Fibroblast of villous mesenchyme (primary cell): Measurements from ENCODE around the gene ADSS1. TPM values are rescaled to one million over a fixed set of nuclear protein-coding genes. Genes with fewer than 3 reads are reported as not detected.

Source experiments
- DNase-seq: peaks from one replicate; pipeline ENCODE4 v3.0.0-alpha.2; 2010; ENCODE audit warnings: low read depth
- H3K4me3 ChIP-seq: 2 replicates; pipeline ENCODE4 v1.5.1; 2011; ENCODE audit warnings: low read depth, mild to moderate bottlenecking, low read length
- total RNA-seq: library from RNA; depleted of rRNA; stranded (reverse); fragments of >200 nt; gene quantifications from 2 replicates; pipeline ENCODE4 v1.2.3, GENCODE V29; 2012
- TF ChIP-seq, protein P1 (sequence below): IDR thresholded peaks from 2 replicates; pipeline ENCODE4 v1.5.1; 2012; ENCODE audit warnings: low read depth, mild to moderate bottlenecking, low read length; ENCODE audit not compliant: insufficient read depth

Gene ADSS1
- total RNA-seq, 1 donor: 4.3 TPM

- no peak for DNase-seq
- TF ChIP-seq, protein P1, sequence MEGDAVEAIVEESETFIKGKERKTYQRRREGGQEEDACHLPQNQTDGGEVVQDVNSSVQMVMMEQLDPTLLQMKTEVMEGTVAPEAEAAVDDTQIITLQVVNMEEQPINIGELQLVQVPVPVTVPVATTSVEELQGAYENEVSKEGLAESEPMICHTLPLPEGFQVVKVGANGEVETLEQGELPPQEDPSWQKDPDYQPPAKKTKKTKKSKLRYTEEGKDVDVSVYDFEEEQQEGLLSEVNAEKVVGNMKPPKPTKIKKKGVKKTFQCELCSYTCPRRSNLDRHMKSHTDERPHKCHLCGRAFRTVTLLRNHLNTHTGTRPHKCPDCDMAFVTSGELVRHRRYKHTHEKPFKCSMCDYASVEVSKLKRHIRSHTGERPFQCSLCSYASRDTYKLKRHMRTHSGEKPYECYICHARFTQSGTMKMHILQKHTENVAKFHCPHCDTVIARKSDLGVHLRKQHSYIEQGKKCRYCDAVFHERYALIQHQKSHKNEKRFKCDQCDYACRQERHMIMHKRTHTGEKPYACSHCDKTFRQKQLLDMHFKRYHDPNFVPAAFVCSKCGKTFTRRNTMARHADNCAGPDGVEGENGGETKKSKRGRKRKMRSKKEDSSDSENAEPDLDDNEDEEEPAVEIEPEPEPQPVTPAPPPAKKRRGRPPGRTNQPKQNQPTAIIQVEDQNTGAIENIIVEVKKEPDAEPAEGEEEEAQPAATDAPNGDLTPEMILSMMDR: no peak
- no peak overlapping the region for H3K4me3 ChIP-seq
These were observed 13.8 kb upstream of the ADSS1 start for GRCh38 chr14:104710071-104710735.

DNA sequence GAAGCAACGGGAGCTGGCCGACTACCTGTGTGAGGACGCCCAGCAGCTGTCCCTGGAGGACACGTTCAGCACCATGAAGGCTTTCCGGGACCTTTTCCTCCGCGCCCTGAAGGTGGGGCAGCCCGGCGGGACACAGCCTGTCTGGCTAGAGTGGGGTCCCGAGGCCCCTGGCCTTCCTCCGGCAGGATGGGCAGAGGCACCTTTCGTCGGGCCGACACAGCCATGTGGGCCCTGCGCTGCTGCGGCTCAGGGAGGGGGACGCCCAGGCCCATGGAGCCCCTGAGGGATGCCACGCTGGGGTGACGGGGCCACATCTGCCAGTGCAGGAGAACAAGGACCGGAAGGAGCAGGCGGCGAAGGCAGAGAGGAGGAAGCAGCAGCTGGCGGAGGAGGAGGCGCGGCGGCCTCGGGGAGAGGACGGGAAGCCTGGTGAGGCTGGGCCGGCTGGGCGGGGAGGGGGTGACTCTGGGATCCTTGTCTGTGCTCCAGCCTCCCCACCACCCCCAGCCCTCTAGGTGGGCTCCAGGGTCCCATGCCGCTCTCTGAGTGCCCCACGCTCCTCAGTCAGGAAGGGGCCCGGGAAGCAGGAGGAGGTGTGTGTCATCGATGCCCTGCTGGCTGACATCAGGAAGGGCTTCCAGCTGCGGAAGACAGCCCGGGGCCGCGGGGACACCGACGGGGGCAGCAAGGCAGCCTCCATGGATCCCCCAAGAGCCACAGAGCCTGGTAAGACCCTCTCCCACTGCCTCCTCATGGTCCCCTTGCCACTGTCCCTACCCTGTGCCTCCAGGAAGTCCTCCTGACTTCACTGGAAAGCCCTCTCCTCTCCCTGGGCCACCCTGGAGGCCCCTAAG, 10.9 kb upstream of the ADSS1 start:
- DNase-seq: no peak
- TF ChIP-seq, protein P1: no peak

DNA sequence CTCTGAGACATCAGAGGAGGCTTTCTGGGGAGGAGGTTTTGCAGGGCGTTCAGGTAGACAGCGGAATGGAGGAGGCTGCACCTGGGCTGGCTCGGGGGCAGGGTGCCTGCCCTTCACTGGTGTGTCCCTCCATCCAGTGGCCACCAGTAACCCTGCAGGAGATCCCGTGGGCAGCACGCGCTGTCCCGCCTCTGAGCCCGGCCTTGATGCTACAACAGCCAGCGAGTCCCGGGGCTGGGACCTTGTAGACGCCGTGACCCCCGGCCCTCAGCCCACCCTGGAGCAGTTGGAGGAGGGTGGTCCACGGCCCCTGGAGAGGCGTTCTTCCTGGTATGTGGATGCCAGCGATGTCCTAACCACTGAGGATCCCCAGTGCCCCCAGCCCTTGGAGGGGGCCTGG, 10.0 kb upstream of the ADSS1 start:
- H3K4me3 ChIP-seq: no peak overlapping the region
- TF ChIP-seq, protein P1: no peak
- DNase-seq: no peak

More for the DNA sequence above, 10.9 kb upstream of the ADSS1 start:
- no peak overlapping the region for H3K4me3 ChIP-seq

DNA sequence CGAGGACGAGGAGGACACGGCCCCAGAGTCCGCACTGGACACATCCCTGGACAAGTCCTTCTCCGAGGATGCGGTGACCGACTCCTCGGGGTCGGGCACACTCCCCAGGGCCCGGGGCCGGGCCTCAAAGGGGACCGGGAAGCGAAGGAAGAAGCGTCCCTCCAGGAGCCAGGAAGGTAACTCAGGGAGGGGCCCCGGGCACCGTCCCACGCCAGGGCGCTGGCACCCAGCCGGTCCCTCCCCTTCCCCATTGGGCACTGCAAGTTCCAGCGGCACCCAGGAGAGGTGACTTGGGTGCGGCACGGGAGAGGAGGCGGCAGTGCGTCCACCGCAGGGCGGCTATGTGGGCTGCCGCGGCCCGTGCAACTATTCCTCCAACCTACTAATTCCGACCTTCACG, 9.3 kb upstream of the ADSS1 start:
- H3K4me3 ChIP-seq: no peak overlapping the region
- DNase-seq: no peak
- TF ChIP-seq, protein P1: no peak

- DNase-seq: no peak
- H3K4me3 ChIP-seq: no peak overlapping the region
- TF ChIP-seq, protein P1: no peak
These were observed 8.6 kb upstream of the ADSS1 start for GRCh38 chr14:104715416-104715815.

- no peak for DNase-seq
- TF ChIP-seq, protein P1: no peak
- H3K4me3 ChIP-seq: no peak overlapping the region
These were observed 8.2 kb upstream of the ADSS1 start for GRCh38 chr14:104715871-104716270.
